HG03442 (cell line): ENCODE measurements around the gene CCDC148.
"Not testable (repeated sequence)": the region's sequence is repeated elsewhere in the genome, so short reads cannot be mapped to it uniquely, and the experiment has no call there.

Source experiments
- ATAC-seq: cut with Tn5 transposase; IDR thresholded peaks from one replicate; pipeline ENCODE4 v1.9.1; 2021; ENCODE audit warnings: mild to moderate bottlenecking, moderate library complexity; ENCODE audit not compliant: unreplicated experiment

Gene CCDC148

DNA sequence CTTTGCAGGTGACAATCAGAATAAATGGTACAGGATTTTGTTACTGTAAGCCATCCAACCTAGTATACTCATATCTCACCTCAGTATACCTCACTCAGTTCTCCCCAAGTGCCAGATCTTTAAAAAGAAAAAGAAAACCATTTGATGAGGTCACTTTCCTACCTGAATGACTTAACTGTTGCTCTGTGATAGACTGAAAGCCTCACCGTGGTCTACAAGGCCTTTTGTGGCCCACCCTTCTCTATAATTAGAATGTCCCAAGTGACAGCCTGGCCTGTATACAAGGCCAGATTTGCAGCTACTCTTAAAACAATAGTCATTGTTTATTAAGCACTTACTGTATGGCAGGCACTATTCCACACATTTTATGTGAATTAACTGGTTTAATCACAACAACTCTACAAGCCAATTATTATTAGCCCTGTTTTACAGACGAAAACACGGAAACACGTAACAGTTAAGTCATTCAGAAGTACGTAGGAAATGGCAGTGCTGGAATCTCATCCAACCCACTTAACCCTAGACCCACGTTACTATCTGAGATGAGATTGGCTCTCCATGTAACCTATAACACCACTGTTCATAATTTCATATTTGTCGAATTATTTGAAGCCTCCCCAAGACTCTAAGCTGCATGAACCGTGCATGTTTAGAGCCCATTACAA, 28.5 kb upstream of the CCDC148 start:
- peak; percentile 65 for ATAC-seq

DNA sequence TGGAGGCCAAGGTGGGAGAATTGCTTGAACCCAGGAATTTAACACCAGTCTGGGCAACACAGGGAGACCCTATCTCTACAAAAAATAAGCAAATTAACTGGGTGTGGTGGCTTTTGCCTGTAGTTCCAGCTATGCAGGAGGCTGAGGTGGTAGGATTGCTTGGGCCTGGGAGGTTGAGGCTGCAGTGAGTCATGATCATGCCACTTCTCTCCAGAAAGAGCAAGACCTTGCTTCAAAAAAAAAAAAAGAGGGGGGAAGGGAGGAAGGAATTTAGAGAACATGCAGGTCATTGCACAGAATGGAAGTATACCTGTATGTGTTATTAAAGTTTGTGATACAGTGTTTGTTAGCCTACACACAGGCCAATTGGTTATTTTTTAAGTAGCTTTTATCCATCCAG, 26.0 kb upstream of the CCDC148 start:
- ATAC-seq: no peak

DNA sequence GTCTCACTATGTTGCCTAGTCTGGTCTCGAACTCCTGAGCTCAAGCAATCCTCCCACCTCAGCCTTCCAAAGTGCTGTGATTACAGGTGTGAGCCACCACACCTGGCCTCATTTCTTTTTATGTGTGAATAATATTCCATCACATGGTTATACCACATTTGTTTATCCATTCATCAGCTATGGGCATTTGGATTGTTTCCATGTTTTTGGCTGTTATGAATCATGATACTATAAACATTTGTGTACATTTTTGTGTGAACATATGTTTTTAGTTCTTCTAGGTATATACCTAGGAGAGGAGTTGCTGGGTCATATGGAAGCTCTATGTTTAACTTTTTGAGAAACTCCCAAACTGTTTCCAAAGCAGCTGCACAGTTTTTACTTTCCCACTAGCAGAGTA, 24.6 kb upstream of the CCDC148 start:
- ATAC-seq: no peak

DNA sequence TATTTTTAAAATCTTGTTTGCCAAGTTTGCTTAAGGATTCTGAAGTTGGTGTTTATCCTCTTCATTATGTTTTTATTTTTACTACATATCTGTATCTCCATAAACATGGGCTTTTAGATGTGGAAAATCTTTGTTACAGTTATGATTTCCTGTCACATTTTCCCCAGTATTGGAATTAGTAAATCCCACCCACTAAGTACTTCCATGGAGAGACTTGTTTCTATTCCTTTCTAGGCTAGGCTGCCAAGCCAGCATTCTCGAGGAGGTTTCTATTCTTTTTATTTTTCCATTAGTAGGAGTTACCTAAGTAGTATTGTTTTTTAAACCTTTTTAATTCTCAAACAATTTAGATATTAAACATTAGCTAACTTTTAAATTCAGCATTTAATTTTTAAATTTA, 22.3 kb upstream of the CCDC148 start:
- no peak for ATAC-seq

DNA sequence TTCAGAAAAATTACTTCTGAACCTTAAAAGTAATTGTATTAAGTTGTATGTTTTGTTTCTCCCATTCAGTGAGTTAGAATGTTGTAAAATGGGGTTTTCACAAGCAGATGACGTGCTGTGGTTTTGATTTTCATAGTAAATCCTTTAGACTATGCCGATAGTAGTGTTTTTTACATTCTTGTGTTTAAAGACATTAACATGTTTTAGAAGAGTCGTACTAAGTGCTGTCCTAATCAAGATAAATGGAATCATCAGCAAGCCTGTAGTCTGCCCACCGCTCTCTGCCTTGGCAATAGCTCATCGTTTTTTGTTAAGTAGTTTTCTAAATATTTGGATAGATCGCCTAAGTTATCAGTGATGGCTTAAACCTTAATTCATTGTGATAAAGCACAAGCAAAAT, 21.7 kb upstream of the CCDC148 start:
- no peak for ATAC-seq

DNA sequence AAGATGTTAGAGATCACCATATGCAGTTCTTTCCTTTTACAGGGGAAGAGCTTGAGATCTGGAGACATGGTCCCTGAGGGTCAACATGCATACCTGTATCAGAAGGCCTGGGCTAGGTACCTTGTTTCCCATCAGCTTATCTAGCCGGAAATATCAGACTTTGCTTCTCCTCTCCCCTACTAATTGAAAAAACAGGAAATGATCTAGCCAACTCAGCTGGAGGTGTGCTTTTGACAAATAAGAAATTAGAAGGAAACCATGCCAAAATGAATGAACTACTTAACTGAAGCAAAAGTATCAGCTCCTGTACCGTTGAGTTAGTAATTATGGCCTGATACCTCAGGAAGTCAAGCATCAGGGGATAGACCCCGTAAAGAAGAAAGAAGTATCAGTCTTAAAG, 20.6 kb upstream of the CCDC148 start:
- no peak for ATAC-seq

DNA sequence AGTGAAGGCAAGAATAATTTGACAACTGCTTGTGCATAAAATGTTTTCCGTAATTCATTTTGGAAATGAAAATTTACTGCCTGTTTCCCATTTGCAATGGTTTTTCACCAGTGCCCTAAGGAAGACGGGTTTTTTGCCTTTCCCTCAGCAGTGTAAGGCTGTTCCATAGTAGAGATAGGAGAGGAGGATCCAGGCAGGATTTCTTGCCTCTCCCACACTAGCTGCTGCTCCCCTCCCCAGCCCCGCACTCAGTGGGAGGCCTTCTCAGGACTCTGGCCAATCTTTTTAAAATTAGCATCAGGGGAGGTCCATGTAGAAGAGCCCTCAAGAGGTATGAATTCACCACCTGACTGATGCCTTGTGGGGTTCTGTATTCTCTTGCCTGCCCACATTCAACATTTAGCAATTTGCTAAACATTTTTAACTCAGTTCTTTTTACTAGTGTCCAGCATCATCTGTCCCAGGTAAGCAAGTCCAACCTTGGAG, 18.0 kb upstream of the CCDC148 start:
- not testable (repeated sequence) for ATAC-seq

DNA sequence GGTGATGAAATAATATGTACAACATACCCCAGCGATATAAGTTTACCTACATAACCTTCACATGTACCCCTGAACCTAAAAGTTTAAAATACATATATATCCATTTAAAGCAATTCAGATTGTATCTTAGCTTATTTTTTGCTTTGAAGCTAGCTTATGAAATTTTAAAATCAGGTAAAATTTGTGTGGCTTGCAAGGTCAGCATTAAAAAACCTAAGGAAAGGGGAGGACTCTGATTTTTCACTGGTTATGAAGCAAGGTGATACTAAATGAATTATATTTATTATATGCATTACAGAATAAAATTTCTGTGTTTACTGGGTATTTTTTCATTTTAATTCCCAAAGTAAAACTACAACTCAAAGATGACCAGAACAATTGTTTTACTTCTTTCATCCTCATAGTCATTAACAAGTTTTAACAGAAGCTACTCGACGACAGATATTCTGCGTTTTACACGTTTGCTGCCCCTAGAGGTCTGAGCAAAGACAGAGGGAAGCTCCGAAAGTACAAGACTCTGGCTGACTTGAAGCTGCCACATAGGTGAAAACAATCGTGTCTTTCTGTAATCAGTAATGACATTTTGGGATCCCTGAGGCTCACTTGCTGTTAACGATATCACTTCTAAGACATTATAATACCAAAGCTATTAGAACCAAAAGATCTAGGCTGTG, 17.3 kb upstream of the CCDC148 start:
- ATAC-seq: no peak

DNA sequence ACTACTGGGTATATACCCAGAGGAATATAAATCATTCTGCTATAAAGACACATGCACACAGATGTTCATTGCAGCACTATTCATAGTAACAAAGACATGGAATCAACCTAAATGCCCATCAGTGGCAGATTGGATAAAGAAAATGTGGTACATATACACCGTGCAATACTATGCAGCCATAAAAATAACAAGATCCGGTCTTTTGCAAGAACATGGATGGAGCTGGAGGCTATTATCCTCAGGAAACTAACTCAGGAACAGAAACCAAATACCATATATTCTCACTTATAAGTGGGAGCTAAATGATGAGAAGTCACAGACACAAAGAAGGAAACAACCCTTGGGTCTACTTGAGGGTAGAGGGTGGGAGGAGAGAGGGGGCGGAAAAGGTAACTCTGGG, 16.7 kb upstream of the CCDC148 start:
- not testable (repeated sequence) for ATAC-seq

DNA sequence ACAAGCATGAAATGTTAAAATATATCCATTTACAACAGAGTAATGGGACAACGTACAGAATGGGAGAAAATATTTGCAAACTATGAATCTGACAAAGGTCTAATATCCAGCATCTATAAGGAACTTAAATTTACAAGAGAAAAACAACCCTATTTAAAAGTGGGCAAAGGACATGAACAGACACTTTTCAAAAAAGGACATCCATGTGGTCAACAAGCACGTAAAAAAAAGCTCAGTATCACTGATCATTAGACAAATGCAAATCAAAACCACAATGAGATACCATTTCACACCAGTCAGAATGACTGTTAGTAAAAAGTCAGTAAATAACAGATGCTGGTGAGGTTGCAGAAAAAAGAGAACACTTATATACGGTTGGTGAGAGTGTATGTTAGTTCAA, 16.3 kb upstream of the CCDC148 start:
- ATAC-seq: not testable (repeated sequence)

DNA sequence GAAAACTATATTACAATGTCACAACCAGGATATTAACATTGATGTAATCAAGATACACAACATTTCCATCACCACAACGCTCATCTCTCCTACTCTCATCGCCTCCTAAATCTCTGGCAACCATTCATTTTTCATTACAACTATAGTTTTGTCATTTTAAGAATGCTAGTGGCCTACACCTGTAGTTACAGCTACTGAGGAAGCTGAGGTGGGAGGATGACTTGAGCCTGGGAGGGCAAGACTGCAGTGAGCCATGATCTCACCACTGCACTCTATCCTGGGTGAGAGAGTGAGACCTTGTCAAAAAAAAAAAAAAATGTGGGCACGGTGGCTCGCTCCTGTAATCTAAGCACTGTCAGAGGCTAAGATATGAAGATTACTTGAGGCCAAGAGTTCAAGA, 10.7 kb upstream of the CCDC148 start:
- no peak for ATAC-seq

DNA sequence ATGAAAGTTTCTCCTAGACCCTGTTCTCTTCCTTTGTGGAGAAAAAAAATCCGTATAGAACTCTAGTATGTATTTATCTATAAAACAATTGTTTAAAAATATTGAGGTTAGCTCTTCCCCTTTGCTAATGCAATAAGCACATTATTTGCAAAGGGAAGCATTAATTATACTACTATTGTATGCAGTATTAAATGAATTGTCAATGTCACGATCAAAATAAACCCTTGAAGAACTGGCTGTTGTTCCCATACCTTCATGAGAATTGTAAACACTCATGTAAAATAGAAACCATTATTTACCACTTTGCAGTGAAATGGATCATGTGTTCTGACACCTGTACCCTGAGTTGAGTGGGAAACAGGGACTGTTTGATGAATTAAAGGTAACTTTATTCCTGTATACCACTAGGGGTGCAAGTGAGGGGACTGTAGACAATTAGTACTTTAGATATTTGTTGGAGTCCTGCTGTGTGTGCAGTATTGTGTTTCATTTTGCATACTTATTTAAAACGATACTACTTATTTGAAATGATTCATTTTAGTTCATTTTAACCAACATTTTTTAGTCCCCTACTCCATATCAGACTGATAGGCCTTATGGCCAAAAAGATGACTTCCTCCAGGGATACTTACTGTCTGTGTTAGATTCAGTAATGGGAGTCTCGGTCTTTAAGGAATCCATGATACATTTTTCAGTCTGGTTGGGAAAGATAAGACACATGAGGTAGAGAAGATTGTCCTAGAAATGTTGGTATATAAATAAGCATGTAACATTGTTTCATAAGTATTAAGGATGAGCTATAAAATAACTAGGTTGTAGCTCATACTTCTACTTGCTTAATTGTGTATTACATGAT, 8.1 kb upstream of the CCDC148 start:
- peak; percentile 69 for ATAC-seq

DNA sequence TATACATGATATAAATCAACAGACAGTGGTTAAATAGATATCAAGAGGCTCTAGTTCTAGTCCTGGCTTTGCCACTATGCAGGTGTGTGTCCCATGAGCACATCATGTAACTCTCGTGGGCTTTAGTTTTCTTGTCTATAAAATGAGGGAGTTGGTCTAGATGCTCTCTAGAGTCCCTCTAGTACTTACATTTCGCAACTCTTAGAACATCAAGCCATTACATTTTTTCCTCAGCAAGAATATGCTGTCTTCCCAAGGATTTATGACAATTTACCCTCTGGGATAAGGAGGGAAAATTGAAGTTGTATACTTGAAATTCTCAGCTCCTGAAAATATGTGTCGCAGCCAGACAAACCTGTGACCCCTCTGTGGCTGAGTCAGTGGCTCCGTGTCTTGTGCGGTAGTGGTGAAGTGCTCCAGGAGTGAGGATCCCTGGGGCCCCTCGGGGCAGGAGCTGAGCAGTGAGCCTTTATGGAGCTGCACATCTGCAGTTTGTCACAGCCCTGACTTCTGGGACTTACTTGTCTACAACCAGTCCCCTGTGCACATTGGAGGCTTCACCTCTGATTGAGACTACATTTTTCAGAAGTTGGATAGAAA, 7.0 kb upstream of the CCDC148 start:
- ATAC-seq: no peak

DNA sequence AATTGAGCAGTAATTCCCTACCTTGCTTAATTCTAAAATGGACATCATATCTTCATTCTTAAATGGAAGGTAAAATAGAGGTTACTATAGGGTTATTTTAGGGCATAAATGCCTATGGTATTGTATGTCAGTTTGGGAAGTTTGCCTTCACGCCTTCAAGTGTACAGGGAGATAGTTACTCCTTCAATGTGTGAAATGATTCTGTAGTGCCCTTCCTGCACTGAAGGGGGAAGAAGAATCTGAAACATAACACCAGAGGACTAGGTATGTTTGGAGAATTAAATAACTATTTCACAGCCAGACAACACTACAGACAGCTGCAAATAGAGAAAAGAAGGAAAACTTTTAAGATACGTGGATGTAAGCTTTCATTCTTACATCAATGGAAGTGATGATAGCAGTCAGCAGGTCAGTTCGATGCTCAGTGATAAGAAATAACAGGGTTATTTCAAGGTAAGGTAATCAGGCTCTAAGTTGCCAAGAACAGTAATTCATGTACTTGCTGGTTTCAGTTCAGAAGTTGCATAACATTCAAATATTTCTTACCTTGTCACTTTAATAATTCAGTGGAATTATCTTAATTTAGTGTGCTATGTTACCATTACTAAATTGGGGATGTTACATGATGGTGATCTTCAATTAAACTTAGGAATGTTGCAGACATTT, 4.2 kb upstream of the CCDC148 start:
- no peak for ATAC-seq

DNA sequence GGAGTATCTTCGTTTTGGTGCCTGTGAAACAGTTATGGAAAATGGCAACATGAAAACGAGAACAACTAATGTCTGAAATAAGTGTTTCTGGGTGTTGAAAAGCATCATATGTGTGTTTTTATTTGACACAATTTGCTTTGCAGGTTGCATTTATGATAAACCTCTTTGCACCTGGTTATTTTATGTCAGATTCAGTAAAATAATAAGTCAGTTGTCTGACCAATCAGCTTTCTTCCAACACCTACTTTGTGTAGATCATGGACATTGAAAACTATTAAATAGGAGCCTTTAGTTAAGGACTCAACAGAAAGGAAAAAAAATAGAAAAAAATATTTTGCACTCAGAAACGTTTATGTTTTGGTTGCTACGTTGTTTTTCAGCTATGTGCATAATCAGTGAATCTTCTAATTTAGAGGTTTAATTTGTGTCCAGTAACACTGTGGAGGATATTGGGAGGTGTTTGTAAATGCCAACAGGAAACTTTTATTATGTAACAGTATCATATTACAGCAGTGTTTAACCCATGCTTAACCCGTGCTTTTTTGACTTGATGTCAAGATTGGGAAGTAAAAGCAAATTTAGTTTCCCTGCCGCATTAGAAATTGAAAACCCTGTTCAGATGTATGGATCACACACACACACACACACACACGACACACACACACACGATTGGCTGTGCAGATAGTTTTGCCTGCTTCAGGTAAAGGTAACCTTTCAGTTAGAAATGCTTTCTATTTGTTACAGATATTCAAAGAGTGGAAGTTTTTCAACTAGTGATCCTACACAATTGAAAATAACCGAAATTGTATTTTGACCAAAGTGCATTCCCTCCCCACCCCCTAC, 2.8 kb upstream of the CCDC148 start:
- ATAC-seq: no peak

DNA sequence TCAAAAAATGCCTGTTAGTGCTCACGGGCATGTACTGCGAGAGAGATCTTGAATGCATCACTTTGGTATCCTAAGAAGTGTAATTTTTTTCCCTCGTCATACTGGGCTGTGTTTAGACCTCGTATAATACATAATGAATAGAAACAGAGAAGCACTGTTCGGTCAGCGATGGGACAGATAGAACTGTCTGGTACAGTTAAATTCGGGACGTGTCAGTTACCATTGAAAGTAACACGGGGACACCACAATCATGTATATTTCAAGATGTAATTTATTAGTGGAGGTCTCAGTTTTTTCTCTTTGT, 2.0 kb upstream of the CCDC148 start:
- no peak for ATAC-seq

DNA sequence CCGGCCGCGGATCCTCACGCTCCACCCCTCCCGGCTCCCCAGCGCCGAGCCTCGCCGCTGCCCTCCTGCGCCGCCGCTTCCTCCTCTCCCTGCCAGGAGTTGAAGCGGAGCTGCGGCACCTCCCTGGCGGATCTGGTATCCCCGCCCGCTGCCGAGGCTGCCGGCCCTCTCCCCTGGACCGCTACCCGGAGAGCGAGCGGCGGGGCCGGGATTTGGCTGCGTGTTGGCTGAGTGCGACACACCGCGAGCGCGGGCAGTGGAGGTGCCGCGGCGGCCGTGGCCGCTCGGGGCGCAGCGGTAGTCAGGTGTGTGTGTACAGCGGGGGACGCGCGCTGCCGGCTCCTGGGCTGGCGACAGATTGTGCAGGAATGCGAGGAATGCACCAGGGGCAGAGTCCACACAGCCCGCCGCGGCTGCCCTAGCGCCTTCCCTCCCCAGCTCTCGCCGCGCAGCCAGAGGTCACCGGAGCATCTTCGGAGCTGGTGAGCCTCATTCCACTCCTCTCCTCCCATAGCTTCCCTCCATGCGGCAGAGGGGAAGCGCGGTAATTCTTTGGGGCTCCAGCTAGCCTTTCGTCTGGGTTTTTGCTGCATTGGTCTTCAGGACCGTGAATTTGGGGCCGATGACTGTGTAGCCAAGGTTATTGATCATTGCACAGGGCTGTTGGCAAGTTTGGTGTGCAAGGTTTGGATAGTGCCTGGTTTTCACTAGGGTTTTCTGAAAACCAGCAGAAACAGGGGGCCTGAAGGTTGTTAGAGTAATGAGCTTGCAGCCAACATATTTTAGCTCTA, 1.5 kb upstream of the CCDC148 start:
- peak; percentile 41 for ATAC-seq

DNA sequence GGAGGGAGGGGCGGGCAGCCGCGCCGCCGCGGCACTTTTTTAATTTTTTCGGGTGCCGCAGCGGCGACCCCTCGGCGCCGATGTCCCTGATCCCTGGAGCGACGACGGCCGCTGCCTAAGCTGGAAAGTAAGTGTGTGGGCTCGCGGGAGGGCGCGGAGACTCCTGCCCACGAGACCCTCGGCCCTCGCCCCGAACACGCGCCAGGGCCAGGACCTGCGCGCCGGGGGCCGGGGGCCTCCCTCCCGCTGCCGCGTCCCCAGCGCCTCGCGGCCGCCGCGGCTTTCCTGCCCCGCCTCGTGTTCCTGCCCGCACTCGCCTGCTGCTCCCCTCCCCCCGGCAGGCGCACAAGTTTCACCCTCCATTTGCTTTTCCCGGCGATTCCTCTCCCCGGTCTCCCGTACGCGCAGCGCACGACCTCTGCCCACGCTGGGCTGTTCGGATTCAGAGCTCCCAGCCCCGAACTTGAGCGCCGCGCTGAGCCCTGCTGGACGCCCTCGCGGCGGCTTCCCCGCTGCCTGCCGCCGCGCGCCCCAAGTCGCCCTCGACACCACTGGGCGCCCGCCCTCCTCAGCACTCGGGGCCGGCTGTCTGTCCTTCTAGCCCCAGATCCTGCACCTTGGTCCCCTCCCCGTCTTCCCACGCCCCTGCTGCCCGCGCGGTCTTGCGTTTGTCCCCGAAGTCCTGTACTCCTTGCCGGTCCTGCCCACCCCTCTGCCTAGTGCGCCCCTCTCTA, 706 bp upstream of the CCDC148 start:
- peak; percentile 21 for ATAC-seq

DNA sequence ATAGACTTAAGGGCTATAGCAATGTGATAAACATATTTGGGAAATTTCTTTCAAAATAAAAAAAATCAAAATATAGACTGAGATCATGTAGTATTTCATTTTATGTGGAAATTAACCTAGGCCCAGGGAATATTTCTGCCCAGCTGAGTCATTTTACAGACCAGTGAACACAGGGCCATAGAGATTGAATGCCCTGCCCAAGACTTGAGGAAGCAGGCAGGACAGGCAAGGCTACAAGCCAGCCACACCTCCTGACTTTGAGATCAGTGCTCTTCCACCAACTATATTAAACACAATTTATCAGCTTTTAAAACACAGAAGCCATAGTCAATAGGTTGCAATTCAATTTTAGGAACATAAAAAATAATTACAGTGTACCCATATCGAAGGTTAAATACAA, 12.9 kb downstream of the CCDC148 start:
- no peak for ATAC-seq
